Activated T-helper 9 cell treated with anti-CD3 and anti-CD28 coated beads, Interleukin-2, amount 50 U/mL, for 16 hours (primary cell): Measurements from ENCODE around the gene UHRF2.
"Not testable (repeated sequence)": the region's sequence is repeated elsewhere in the genome, so short reads cannot be mapped to it uniquely, and the experiment has no call there.

Experiments
- DNase-seq: peaks from one replicate; pipeline ENCODE4 v3.0.0-alpha.2; 2020; ENCODE audit warnings: low read depth

UHRF2 gene, protein sequence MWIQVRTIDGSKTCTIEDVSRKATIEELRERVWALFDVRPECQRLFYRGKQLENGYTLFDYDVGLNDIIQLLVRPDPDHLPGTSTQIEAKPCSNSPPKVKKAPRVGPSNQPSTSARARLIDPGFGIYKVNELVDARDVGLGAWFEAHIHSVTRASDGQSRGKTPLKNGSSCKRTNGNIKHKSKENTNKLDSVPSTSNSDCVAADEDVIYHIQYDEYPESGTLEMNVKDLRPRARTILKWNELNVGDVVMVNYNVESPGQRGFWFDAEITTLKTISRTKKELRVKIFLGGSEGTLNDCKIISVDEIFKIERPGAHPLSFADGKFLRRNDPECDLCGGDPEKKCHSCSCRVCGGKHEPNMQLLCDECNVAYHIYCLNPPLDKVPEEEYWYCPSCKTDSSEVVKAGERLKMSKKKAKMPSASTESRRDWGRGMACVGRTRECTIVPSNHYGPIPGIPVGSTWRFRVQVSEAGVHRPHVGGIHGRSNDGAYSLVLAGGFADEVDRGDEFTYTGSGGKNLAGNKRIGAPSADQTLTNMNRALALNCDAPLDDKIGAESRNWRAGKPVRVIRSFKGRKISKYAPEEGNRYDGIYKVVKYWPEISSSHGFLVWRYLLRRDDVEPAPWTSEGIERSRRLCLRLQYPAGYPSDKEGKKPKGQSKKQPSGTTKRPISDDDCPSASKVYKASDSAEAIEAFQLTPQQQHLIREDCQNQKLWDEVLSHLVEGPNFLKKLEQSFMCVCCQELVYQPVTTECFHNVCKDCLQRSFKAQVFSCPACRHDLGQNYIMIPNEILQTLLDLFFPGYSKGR

DNA sequence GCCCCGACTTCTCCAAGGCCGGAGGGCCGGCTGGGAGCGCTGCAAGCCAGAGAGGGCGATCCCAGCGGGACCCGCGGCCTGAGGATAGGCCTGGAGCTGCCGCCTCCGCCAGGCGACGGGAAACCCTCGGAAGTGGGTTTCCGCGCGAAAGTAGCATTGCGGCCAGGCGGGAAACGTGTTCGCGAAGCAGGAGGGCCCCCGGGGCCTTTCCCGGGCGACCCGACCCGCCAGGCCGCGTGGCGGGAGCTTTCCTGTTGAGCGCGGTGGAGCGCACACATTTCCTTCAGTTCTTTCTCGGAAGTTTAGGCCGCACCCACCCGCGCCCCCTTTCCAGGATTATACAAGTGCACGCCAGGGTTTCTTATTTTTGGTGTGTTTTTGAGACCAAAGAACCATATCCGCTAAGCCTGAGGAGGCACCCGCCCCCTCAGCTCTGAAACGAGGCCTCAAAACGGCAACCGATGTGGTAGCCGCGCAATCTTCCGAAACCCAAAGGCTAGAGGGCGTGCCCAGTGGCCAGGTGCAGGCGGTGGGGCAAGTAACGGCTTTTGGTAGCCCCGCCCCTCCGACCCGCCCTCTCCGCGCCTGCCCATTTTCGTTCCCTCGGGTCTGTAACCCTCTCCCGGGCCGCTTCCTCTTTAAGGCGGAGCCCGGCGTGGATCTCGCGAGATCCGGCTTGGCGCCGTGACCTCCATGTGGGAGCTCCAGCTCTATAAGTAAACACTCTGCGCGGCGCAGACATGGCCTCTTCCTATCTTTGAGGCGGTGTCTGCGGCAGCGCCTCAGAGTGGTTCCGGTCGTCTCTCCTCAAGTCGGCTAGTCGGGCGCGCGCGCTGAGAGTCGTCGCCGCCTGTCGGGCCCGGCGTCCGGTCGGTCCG lies at the start of gene UHRF2:
Gene UHRF2 (plus strand): TSS at position 713 of the 878 bp plus-strand sequence. CDS start 292 bp downstream, outside the sequence.
- peak; percentile 99 for DNase-seq

GRCh38 chr9:6367128-6367890 lies 45.7 kb upstream of the UHRF2 start:
- DNase-seq: no peak

DNA sequence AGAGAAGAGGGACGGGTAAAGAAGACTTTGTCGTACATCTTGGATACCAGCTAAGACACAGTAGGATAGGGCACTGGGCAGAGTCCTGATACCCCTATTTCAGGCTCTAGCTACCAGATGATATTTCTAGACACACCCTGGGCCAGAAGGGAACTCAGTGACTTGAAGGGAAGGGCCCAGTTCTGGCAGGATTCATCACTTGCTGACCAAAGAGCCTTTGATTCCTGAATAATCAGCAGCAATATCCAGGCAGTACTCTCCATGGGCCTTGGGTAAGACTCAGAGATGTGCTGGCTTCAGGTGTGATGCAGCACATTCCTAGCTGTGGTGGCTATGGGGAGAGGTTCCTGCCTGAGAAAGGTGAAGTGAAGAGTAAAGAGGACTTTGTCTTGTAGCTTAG lies 44.2 kb upstream of the UHRF2 start:
- no peak for DNase-seq

GRCh38 chr9:6381477-6382012 lies 31.5 kb upstream of the UHRF2 start:
- DNase-seq: not testable (repeated sequence)

GRCh38 chr9:6382681-6383080 lies 30.3 kb upstream of the UHRF2 start:
- no peak for DNase-seq

DNA sequence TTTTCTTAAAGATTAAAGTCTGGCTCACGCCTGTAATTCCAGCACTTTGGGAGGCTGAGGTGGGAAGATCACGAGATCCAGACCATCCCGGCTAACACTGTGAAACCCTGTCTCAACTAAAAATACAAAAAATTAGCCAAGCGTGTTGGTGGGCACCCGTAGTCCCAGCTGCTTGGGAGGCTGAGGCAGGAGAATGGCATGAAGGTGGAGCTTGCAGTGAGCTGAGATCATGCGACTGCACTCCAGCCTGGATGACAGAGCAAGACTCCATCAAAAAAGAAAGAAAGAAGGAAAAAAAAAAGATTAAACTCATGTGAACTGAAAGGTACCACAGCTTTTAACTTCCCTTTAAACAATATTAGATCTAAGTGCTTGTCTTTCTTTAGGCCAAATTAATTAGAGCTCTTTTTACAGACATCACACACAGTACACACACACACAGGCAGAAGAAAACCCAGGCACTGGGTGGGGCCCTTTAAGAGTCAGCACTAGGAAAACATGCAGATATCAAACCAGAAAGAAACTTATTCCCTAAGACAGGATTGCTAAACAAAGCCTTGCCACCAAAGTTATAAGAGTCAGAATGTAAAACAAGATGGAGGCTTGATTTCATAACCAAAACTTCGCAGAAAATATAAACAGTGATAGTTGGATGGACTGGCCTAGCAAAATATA lies 29.3 kb upstream of the UHRF2 start:
- no peak for DNase-seq

- no peak for DNase-seq
Measured at GRCh38 chr9:6384732-6385131, 28.3 kb upstream of the UHRF2 start.

GRCh38 chr9:6399071-6399470 lies 13.9 kb upstream of the UHRF2 start:
- DNase-seq: no peak

GRCh38 chr9:6405371-6405770 lies 7.6 kb upstream of the UHRF2 start:
- DNase-seq: no peak

- no peak for DNase-seq
Measured at GRCh38 chr9:6407778-6408177, 5.2 kb upstream of the UHRF2 start.

- DNase-seq: no peak
Measured at GRCh38 chr9:6408320-6408719, 4.7 kb upstream of the UHRF2 start.

DNA sequence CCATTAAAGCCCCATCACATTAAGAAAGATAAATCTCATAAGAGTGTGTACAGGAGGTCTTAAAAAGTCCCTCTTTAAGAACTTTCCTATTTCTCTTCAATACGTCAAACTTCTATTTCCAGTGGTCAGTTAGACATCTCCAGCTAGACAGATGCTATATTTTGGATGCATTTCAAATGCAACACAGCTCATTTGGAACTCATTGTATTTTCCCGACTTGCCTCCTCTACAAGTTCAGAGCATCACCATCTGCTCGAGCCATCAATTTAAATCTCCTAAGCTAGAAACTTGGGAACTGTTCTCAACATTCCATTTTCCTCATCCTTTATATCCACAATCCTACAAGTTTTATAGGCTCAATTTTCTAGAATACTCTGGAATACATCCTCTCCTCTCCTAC lies 3.2 kb upstream of the UHRF2 start:
- DNase-seq: no peak

GRCh38 chr9:6410633-6411032 lies 2.4 kb upstream of the UHRF2 start:
- DNase-seq: no peak

GRCh38 chr9:6413365-6414246 lies 607 bp downstream of the UHRF2 start:
- peak; percentile 28 for DNase-seq

DNA sequence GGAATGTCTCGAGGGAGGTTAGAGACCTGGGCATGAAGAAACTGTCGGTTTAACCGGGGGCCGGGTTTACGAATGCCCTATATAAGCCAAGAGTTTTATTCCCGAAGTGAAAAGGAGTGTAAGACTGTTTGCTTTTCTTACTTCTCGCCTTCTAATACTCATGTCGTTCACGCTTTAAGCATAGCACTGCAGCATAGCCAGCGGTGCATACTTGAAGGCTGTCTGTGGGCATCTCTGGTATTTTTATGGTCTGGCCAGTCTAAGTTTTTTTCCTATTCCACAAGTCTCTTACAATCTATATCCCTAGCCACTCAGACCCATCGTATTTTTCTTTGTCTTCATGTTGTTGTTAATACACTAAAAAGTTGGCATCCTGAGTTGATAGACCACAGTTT lies 1.2 kb downstream of the UHRF2 start:
- DNase-seq: no peak

DNA sequence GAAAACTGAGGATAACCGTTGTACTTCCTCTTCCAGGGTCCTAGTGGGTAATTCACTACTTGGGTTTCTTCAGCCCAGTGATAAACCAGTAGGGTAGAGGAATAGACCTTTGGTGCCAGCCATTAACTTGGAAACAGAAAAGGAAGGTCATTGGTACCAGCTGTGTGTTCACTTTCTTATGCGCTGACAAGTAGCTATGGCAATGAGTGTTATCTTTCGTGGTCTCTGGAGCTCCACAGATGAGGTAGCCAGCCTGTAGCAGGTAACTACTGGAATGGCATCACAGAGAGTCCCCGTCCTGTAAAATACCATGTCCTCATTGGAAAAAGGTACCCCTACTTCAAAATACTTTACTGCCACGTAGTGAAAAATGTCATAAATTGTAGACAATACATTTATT lies 2.3 kb downstream of the UHRF2 start:
- no peak for DNase-seq

GRCh38 chr9:6417186-6417585 lies 4.2 kb downstream of the UHRF2 start:
- no peak for DNase-seq

- DNase-seq: no peak
Measured at GRCh38 chr9:6418764-6419163, 5.8 kb downstream of the UHRF2 start.

- no peak for DNase-seq
Measured at GRCh38 chr9:6424940-6425339, 11.9 kb downstream of the UHRF2 start.

GRCh38 chr9:6426117-6426516 lies 13.1 kb downstream of the UHRF2 start:
- no peak for DNase-seq
